ENCODE data around the gene KCNH6. TPM values are rescaled to one million over a fixed set of nuclear protein-coding genes. Genes with fewer than 3 reads are reported as not detected.

Gene KCNH6
- total RNA-seq, 1 donor from 2014 or later, result not detected

GRCh38 chr17:63494300-63494928 is 28.7 kb upstream of the KCNH6 start:
- no peak for TF ChIP-seq POLR2AphosphoS5 (IDR thresholded peaks at IDR 0.05; ENCODE audit: insufficient read depth in 1 of 2, low read depth in 1 of 2)
- TF ChIP-seq CTCF (IDR thresholded peaks at IDR 0.05), result no peak
- no peak for TF ChIP-seq POLR2A (IDR thresholded peaks at IDR 0.05)
- H3K4me3 ChIP-seq, result no peak overlapping the region
- no peaks in the 10 kb centered on the region for H3K9me3 ChIP-seq
- H3K4me1 ChIP-seq, result no peaks in the 10 kb centered on the region
- no peaks in the 10 kb centered on the region for H3K36me3 ChIP-seq
- intact Hi-C loops (cut with DNase I), result no loop called here
- no peak for DNase-seq (ENCODE audit: extremely low spot score in 2 of 2)
- no peaks in the 10 kb centered on the region for H3K27me3 ChIP-seq
- H3K27ac ChIP-seq, result no peak overlapping the region

GRCh38 chr17:63495491-63495890 is 27.7 kb upstream of the KCNH6 start:
- no peak for TF ChIP-seq POLR2AphosphoS5 (IDR thresholded peaks at IDR 0.05; ENCODE audit: insufficient read depth in 1 of 2, low read depth in 1 of 2)
- TF ChIP-seq CTCF (IDR thresholded peaks at IDR 0.05), result no peak
- TF ChIP-seq POLR2A (IDR thresholded peaks at IDR 0.05), result no peak
- intact Hi-C loops (cut with DNase I), result no loop called here

GRCh38 chr17:63496177-63496576 is 27.0 kb upstream of the KCNH6 start:
- no peak for DNase-seq (ENCODE audit: extremely low spot score in 2 of 2)
- no peak overlapping the region for H3K27ac ChIP-seq
- intact Hi-C loops (cut with DNase I), result no loop called here
- no peaks in the 10 kb centered on the region for H3K36me3 ChIP-seq
- no peaks in the 10 kb centered on the region for H3K27me3 ChIP-seq
- no peak overlapping the region for H3K4me3 ChIP-seq
- H3K4me1 ChIP-seq, result no peaks in the 10 kb centered on the region
- TF ChIP-seq POLR2A (IDR thresholded peaks at IDR 0.05) (no peak), POLR2AphosphoS5 (IDR thresholded peaks at IDR 0.05; ENCODE audit: insufficient read depth in 1 of 2, low read depth in 1 of 2) (no peak), CTCF (IDR thresholded peaks at IDR 0.05) (no peak)
- no peaks in the 10 kb centered on the region for H3K9me3 ChIP-seq

More at GRCh38 chr17:63495491-63495890, 27.7 kb upstream of the KCNH6 start:
- Histone ChIP-seq H3K27me3 (no peaks in the 10 kb centered on the region), H3K36me3 (no peaks in the 10 kb centered on the region), H3K4me1 (no peaks in the 10 kb centered on the region), H3K27ac (no peak overlapping the region), H3K9me3 (no peaks in the 10 kb centered on the region), H3K4me3 (no peak overlapping the region)
- no peak for DNase-seq (ENCODE audit: extremely low spot score in 2 of 2)

- Histone ChIP-seq H3K36me3 (no peaks in the 10 kb centered on the region), H3K27me3 (no peaks in the 10 kb centered on the region), H3K27ac (no peak overlapping the region), H3K9me3 (no peaks in the 10 kb centered on the region), H3K4me1 (no peaks in the 10 kb centered on the region), H3K4me3 (no peak overlapping the region)
- DNase-seq (ENCODE audit: extremely low spot score in 2 of 2), result no peak
- no peak for TF ChIP-seq POLR2A (IDR thresholded peaks at IDR 0.05)
- TF ChIP-seq POLR2AphosphoS5 (IDR thresholded peaks at IDR 0.05; ENCODE audit: insufficient read depth in 1 of 2, low read depth in 1 of 2), result no peak
- TF ChIP-seq CTCF (IDR thresholded peaks at IDR 0.05), result no peak
- intact Hi-C loops (cut with DNase I), result no loop called here
Observed at GRCh38 chr17:63496663-63497400, 26.3 kb upstream of the KCNH6 start.
